GM23338 (cell line): ENCODE measurements around the gene IWS1. TPM values are rescaled to one million over a fixed set of nuclear protein-coding genes. Genes with fewer than 3 reads are reported as not detected.

Experiments
- ATAC-seq: fragments of 200-7000 bp; cut with Tn5 transposase; 3 replicates; pipeline ENCODE4 v1.9.1; 2020
- DNase-seq: peaks from one replicate; pipeline ENCODE4 v3.0.0-alpha.2; 2015; ENCODE audit warnings: low spot score
- H2AFZ ChIP-seq: fragments of 200-600 bp; sonication (generic); 2 replicates; pipeline ENCODE4 v1.8.0; 2016; ENCODE audit warnings: antibody characterized with exemption, mild to moderate bottlenecking, moderate library complexity
- H3F3A ChIP-seq: fragments of 200-600 bp; sonication (generic); replicated peaks from 2 replicates; pipeline ENCODE4 v1.8.0; 2017; ENCODE audit warnings: antibody characterized with exemption, mixed run types, low read depth
- H3K27ac ChIP-seq: fragments of 200-600 bp; sonication (generic); 2 replicates; pipeline ENCODE4 v1.6.1; 2016; ENCODE audit warnings: low read depth
- H3K27me3 ChIP-seq: fragments of 200-600 bp; sonication (generic); 2 replicates; pipeline ENCODE4 v1.8.0; 2016; ENCODE audit warnings: mild to moderate bottlenecking, mixed run types, moderate library complexity; ENCODE audit not compliant: insufficient read depth
- H3K36me3 ChIP-seq: fragments of 200-600 bp; sonication (generic); 2 replicates; pipeline ENCODE4 v1.8.0; 2016; ENCODE audit warnings: mild to moderate bottlenecking; ENCODE audit not compliant: insufficient read depth
- H3K4me1 ChIP-seq: fragments of 200-600 bp; sonication (generic); 2 replicates; pipeline ENCODE4 v1.8.0; 2016; ENCODE audit warnings: mild to moderate bottlenecking, moderate library complexity; ENCODE audit not compliant: insufficient read depth
- H3K4me2 ChIP-seq: fragments of 200-600 bp; sonication (generic); 2 replicates; pipeline ENCODE4 v1.7.1; 2017; ENCODE audit warnings: mixed run types
- H3K4me3 ChIP-seq: fragments of 200-600 bp; sonication (generic); 2 replicates; pipeline ENCODE4 v1.6.1; 2016; ENCODE audit warnings: mixed run types
- H3K79me2 ChIP-seq: fragments of 200-600 bp; sonication (generic); replicated peaks from 2 replicates; pipeline ENCODE4 v1.8.0; 2017; ENCODE audit warnings: mild to moderate bottlenecking; ENCODE audit not compliant: insufficient read depth
- H3K9me2 ChIP-seq: fragments of 200-600 bp; sonication (generic); 2 replicates; pipeline ENCODE4 v1.8.0; 2017; ENCODE audit not compliant: insufficient read depth
- H4K20me1 ChIP-seq: fragments of 200-600 bp; sonication (generic); replicated peaks from 2 replicates; pipeline ENCODE4 v1.8.0; 2017; ENCODE audit warnings: mild to moderate bottlenecking; ENCODE audit not compliant: insufficient read depth
- H3K27ac Mint-ChIP-seq: 2 replicates; pipeline ENCODE4 v1.8.0; 2020; ENCODE audit warnings: inconsistent platforms, mild to moderate bottlenecking, moderate library complexity, mixed read lengths
- H3K27me3 Mint-ChIP-seq: 3 replicates; pipeline ENCODE4 v1.8.0; 2022; ENCODE audit warnings: low read depth, mild to moderate bottlenecking, moderate library complexity, mixed read lengths, inconsistent platforms; ENCODE audit not compliant: insufficient read depth, poor library complexity
- H3K36me3 Mint-ChIP-seq: 3 replicates; pipeline ENCODE4 v1.8.0; 2021; ENCODE audit warnings: low read depth, mild to moderate bottlenecking, inconsistent platforms, moderate library complexity, mixed read lengths
- H3K4me1 Mint-ChIP-seq: 3 replicates; pipeline ENCODE4 v1.8.0; 2020; ENCODE audit warnings: mild to moderate bottlenecking, inconsistent platforms, mixed read lengths
- H3K4me3 Mint-ChIP-seq: 3 replicates; pipeline ENCODE4 v1.8.0; 2021; ENCODE audit warnings: moderate library complexity, mild to moderate bottlenecking, inconsistent platforms, mixed read lengths
- H3K9me3 Mint-ChIP-seq: 3 replicates; pipeline ENCODE4 v1.8.0; 2020; ENCODE audit warnings: moderate library complexity, mild to moderate bottlenecking, inconsistent platforms, mixed read lengths
- CREB1 ChIP-seq: fragments of 250-450 bp; sonication (Bioruptor Pico); IDR thresholded peaks from 2 replicates; pipeline ENCODE4 v1.5.0; 2020; ENCODE audit warnings: low read depth, mild to moderate bottlenecking, moderate library complexity
- CTCF ChIP-seq, 2 experiments: fragments of 200-600 bp in 1 of 2; sonication (generic) in 1 of 2; conservative IDR thresholded peaks; 2 replicates each; pipeline versions ENCODE4 v1.5.1 to v1.6.1; 2016 to 2017; ENCODE audit warnings: antibody characterized with exemption in 2 of 2, low read depth in 2 of 2, mild to moderate bottlenecking in 2 of 2, moderate library complexity in 1 of 2
- ETS1 ChIP-seq: IDR thresholded peaks from 2 replicates; pipeline ENCODE4 v1.6.1; 2016; ENCODE audit warnings: antibody characterized with exemption
- EZH2 ChIP-seq: fragments of 200-600 bp; sonication (generic); IDR thresholded peaks from one replicate; pipeline ENCODE4 v1.8.0; 2017; ENCODE audit warnings: antibody characterized with exemption, mild to moderate bottlenecking, low read depth; ENCODE audit not compliant: unreplicated experiment
- EZH2phosphoT487 ChIP-seq: fragments of 200-600 bp; sonication (generic); IDR thresholded peaks from one replicate; pipeline ENCODE4 v1.8.1; 2018; ENCODE audit warnings: antibody characterized with exemption; ENCODE audit not compliant: unreplicated experiment
- JUNB ChIP-seq: IDR thresholded peaks from one replicate; pipeline ENCODE4 v1.6.1; 2016; ENCODE audit warnings: antibody characterized with exemption; ENCODE audit not compliant: unreplicated experiment
- NANOG ChIP-seq: IDR thresholded peaks from 2 replicates; pipeline ENCODE4 v1.6.1; 2016; ENCODE audit warnings: antibody characterized with exemption, borderline replicate concordance
- POLR2AphosphoS5 ChIP-seq: IDR thresholded peaks from 2 replicates; pipeline ENCODE4 v1.6.1; 2016; ENCODE audit warnings: antibody characterized with exemption, low read depth
- REST ChIP-seq: IDR thresholded peaks from one replicate; pipeline ENCODE4 v1.6.1; 2018; ENCODE audit warnings: antibody characterized with exemption; ENCODE audit not compliant: unreplicated experiment
- STAT1 ChIP-seq: IDR thresholded peaks from one replicate; pipeline ENCODE4 v1.6.1; 2016; ENCODE audit warnings: antibody characterized with exemption; ENCODE audit not compliant: unreplicated experiment
- ZNF114 ChIP-seq: fragments of 250-450 bp; sonication (Bioruptor Pico); IDR thresholded peaks from 2 replicates; pipeline ENCODE4 v1.5.0; 2020; ENCODE audit warnings: mild to moderate bottlenecking, moderate library complexity
- ZNF331 ChIP-seq: fragments of 250-450 bp; sonication (Bioruptor Pico); IDR thresholded peaks from 2 replicates; pipeline ENCODE4 v1.5.0; 2020; ENCODE audit warnings: low read depth, mild to moderate bottlenecking, moderate library complexity
- ZNF462 ChIP-seq: fragments of 250-450 bp; sonication (Bioruptor Pico); IDR thresholded peaks from 2 replicates; pipeline ENCODE4 v1.5.0; 2020; ENCODE audit warnings: mild to moderate bottlenecking, moderate library complexity
- polyA plus RNA-seq: library from polyadenylated mRNA; unstranded; fragments of >200 nt; fragmentation: Nextera tagmentation; extraction: Ambion mirVana; gene quantifications from 2 replicates; pipeline ENCODE4 v1.2.1, GENCODE V29; 2016
- total RNA-seq: library from RNA; depleted of rRNA; stranded (reverse); fragments of >200 nt; shearing (Covaris generic); gene quantifications from 2 replicates; pipeline ENCODE4 v1.2.3, GENCODE V29; 2014

Gene IWS1
- total and polyA plus RNA-seq, 2 experiments from 2014 or later = 82.8 to 97.2 TPM

- Histone ChIP-seq H3F3A (no peaks in the 10 kb centered on the region), H3K4me3 (no peak overlapping the region), H2AFZ (no peak overlapping the region), H4K20me1 (no peaks in the 10 kb centered on the region), H3K4me2 (no peak overlapping the region), H3K9me2 (peaks cover 2% of the 10 kb centered on the region), H3K27ac (no peak overlapping the region), H3K79me2 (no peaks in the 10 kb centered on the region), H3K36me3 (no peaks in the 10 kb centered on the region), H3K27me3 (no peaks in the 10 kb centered on the region), H3K4me1 (peaks cover 14% of the 10 kb centered on the region)
- DNase-seq (no peak), ATAC-seq (no peak)
- TF ChIP-seq STAT1 (no peak), EZH2phosphoT487 (no peak), CTCF (conservative IDR thresholded peaks at IDR 0.05; ENCODE audit: low read depth in 2 of 2) (no peak), ETS1 (no peak), ZNF331 (CRISPR knock-in tag) (no peak), REST (no peak), EZH2 (no peak), NANOG (no peak), ZNF462 (CRISPR knock-in tag) (no peak), JUNB (no peak), CREB1 (CRISPR knock-in tag) (no peak), POLR2AphosphoS5 (no peak), ZNF114 (CRISPR knock-in tag) (no peak)
- H3K9me3 Mint-ChIP-seq = peaks cover 4% of the 10 kb centered on the region; the same call in 1 of the 3 replicates
- H3K4me1 Mint-ChIP-seq = peaks cover 11% of the 10 kb centered on the region
- no peak overlapping the region for H3K27ac Mint-ChIP-seq
- no peaks in the 10 kb centered on the region; the same call in 2 of the 3 replicates for H3K36me3 Mint-ChIP-seq
- H3K27me3 Mint-ChIP-seq = peaks cover 4% of the 10 kb centered on the region
- no peak overlapping the region for H3K4me3 Mint-ChIP-seq
These were observed 6.0 kb upstream of the IWS1 start for GRCh38 chr2:127532296-127532695.
